NCI-H510A treated with DMSO at 0.1 percent for 48 hours (cell line): Measurements from ENCODE around the gene PAQR5.
"Not testable (repeated sequence)": the region's sequence is repeated elsewhere in the genome, so short reads cannot be mapped to it uniquely, and the experiment has no call there.

ENCODE experiments used
- DNase-seq: peaks from one replicate; lab custom pipeline; 2025; lab: John Stamatoyannopoulos, UW

PAQR5 gene

GRCh38 chr15:69293741-69294615, 4.7 kb upstream of the PAQR5 start:
- no peak for DNase-seq

GRCh38 chr15:69296606-69297005, 2.1 kb upstream of the PAQR5 start:
- no peak for DNase-seq

- DNase-seq = no peak
Observed at GRCh38 chr15:69297642-69298353, 914 bp upstream of the PAQR5 start.

GRCh38 chr15:69298354-69298696, 387 bp upstream of the PAQR5 start:
- DNase-seq = no peak

- no peak for DNase-seq
Observed at GRCh38 chr15:69299451-69299886, 757 bp downstream of the PAQR5 start.

GRCh38 chr15:69299943-69300588, 1.4 kb downstream of the PAQR5 start:
- no peak for DNase-seq

GRCh38 chr15:69301101-69301500, 2.4 kb downstream of the PAQR5 start:
- DNase-seq = not testable (repeated sequence)

GRCh38 chr15:69302087-69302486, 3.4 kb downstream of the PAQR5 start:
- not testable (repeated sequence) for DNase-seq

- DNase-seq = no peak
Observed at GRCh38 chr15:69302929-69303328, 4.2 kb downstream of the PAQR5 start.

- no peak for DNase-seq
Observed at GRCh38 chr15:69303337-69304181, 4.8 kb downstream of the PAQR5 start.

GRCh38 chr15:69304182-69304545, 5.5 kb downstream of the PAQR5 start:
- no peak for DNase-seq

- no peak for DNase-seq
Observed at GRCh38 chr15:69305204-69305931, 6.7 kb downstream of the PAQR5 start.

GRCh38 chr15:69305933-69306568, 7.3 kb downstream of the PAQR5 start:
- DNase-seq = no peak

GRCh38 chr15:69307939-69308338, 9.2 kb downstream of the PAQR5 start:
- DNase-seq = no peak

GRCh38 chr15:69308949-69309348, 10.2 kb downstream of the PAQR5 start:
- no peak for DNase-seq

GRCh38 chr15:69311319-69311721, 12.6 kb downstream of the PAQR5 start:
- DNase-seq = no peak

GRCh38 chr15:69313432-69314000, 14.8 kb downstream of the PAQR5 start:
- DNase-seq = no peak

- DNase-seq = no peak
Observed at GRCh38 chr15:69314131-69314530, 15.4 kb downstream of the PAQR5 start.

- DNase-seq = no peak
Observed at GRCh38 chr15:69314736-69315135, 16.0 kb downstream of the PAQR5 start.

GRCh38 chr15:69315402-69316110, 16.8 kb downstream of the PAQR5 start:
- no peak for DNase-seq
